WI38 (cell line): ENCODE results near the gene CROT.

Source experiments
- H3K4me3 ChIP-seq: 2 replicates; pipeline ENCODE4 v1.5.1; 2011; ENCODE audit warnings: low read depth, mild to moderate bottlenecking, control low read depth, low read length
- TF ChIP-seq, protein P1 (sequence below): IDR thresholded peaks from 2 replicates; pipeline ENCODE4 v1.5.1; 2012; ENCODE audit warnings: low read depth, mild to moderate bottlenecking, control low read depth, low read length

Gene CROT

DNA sequence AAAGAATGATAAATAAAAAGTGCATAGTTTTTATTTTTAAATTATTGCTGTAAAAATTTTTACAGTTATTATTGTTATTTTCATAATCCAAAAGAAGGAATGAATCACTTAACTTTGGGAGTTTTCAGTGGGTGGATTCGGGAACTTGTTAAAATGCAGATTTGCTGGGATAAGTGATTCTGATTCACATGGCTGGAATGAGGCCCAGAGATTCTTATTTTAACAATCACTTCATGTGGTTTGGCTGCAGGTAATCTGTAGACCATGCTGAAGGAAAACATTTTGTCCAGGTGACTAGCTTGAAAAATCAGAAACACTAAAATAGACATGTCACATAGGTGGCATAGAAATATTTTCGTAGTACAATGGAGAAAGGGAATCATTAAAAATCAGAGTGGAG lies 13.9 kb downstream of the CROT start:
- TF ChIP-seq, protein P1, sequence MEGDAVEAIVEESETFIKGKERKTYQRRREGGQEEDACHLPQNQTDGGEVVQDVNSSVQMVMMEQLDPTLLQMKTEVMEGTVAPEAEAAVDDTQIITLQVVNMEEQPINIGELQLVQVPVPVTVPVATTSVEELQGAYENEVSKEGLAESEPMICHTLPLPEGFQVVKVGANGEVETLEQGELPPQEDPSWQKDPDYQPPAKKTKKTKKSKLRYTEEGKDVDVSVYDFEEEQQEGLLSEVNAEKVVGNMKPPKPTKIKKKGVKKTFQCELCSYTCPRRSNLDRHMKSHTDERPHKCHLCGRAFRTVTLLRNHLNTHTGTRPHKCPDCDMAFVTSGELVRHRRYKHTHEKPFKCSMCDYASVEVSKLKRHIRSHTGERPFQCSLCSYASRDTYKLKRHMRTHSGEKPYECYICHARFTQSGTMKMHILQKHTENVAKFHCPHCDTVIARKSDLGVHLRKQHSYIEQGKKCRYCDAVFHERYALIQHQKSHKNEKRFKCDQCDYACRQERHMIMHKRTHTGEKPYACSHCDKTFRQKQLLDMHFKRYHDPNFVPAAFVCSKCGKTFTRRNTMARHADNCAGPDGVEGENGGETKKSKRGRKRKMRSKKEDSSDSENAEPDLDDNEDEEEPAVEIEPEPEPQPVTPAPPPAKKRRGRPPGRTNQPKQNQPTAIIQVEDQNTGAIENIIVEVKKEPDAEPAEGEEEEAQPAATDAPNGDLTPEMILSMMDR, result no peak
- H3K4me3 ChIP-seq, result no peak overlapping the region

DNA sequence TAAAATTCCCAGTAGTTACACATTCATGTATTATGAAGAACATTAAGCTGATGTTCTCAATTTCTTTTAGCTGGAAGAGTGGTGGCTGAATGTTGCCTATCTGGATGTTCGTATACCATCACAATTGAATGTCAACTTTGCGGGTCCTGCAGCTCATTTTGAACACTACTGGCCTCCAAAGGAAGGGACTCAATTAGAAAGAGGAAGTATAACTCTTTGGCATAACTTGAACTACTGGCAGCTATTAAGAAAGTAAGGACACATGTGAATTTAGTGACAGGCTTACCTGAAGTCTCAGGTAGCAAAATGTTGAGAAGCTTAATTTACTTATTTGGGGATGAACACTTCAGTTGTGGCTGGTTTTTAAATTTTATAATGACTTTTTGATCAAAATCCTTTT lies 15.9 kb downstream of the CROT start:
- no peak overlapping the region for H3K4me3 ChIP-seq
- TF ChIP-seq, protein P1, result no peak

DNA sequence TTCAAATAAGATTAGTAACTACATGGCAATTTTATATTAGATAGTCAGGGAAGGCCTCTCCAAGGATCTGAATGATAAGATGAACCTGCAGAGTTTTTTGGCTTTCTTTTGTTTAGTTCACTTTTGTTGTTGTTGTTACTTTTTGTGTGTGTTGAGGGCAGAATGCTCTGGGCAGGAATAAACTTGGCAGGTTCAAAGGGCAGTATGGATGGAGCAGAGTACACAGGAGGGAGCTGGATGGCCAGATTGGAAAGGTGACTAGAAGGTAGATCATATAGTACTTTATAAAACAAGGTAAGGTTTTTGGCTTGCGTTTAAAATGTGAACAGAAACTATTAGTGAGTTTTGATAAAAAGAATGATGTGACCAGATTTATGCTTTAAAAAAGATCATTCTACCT lies 17.9 kb downstream of the CROT start:
- no peak overlapping the region for H3K4me3 ChIP-seq
- TF ChIP-seq, protein P1, result no peak

DNA sequence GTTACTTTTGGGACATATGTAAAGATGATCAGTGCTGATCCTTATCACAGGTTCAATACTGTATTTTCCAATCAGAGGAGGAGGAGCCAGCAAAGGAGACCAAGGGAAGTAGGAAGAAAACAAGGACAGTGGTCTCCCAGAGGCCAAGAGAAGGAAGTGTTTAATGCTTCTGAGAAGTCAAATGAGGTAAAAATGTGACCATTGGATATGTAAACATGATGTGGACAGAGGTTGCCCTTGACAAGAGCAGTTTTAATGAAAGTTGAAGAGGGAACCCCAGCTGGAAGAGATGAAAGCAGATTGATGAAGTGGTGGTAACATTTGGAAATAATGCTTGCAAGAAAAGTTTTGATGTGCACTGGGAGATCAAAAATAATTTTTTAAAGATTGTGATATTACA lies 18.8 kb downstream of the CROT start:
- TF ChIP-seq, protein P1, result no peak
- no peak overlapping the region for H3K4me3 ChIP-seq

DNA sequence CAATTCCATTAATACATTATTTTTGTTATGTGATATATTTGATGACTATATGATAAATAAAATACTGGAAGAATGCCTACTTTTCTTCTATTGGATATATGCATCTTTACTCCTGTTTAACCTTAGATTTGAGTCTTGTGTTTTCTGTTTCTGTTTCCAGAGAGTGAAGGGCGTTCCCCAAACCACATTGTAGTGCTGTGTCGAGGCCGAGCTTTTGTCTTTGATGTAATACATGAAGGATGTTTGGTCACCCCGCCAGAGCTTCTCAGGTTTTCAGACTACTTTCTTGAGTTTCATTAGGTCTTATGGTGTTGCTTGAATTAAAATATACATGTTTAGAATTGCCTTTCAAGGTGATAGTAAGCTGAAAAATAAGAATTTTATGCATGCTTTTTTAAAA lies 23.8 kb downstream of the CROT start:
- H3K4me3 ChIP-seq, result no peak overlapping the region
- TF ChIP-seq, protein P1, result no peak

DNA sequence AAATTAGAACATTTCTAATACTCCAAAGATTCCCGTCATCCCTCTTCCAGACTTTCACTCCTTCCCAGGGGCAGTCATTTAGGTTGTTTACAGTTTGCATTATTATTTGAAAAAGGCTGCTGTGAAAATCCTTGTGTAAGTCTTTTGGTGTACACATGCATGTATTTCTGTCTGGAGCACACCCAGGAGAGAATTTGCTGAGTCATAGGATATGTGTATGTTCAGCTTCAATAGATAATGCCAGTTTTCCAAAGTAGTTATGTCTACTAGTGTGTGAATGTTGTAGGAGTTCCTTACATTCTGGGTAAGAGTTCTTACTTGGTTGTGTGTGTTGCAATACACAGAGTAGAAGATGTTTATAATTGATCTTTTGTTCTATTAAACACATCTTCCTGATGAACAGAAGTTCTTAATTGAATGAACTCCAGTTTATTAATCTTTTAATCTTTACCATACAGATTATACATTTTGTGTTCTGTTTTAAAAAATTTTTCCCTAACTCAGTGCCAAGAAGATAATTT lies 25.3 kb downstream of the CROT start:
- no peak overlapping the region for H3K4me3 ChIP-seq
- TF ChIP-seq, protein P1, result no peak

DNA sequence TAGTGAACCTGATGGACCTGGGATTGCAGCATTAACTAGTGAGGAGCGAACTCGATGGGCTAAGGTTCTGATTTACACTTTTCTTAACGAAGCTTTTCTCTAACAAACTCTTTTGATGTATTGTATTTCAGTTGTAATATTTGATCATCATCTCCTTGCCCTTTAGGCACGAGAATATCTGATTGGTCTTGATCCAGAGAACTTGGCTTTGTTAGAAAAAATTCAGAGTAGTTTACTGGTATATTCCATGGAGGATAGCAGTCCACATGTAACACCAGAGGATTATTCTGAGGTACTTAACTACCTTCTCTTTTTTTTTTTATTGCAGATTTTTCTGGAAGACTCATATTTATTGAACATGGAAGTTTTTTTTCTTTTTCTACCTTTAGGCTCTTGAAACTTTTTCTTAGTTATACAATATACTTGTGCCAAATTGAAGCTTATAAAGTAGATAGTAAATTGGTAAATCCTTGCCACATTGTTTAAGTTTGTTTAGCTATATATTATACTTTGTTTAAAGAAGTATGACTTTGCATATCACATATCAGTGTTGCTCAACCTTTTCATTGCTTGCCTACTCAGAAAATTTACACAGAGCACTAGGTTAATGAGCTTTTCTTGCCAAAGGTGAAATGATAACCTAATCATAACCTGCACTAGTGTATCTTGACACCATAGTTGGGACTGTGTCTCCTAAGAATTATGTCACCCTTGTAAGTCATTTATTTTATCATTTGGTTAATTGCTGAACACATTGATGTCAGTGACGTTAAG lies 30.4 kb downstream of the CROT start:
- TF ChIP-seq, protein P1, result no peak
- no peak overlapping the region for H3K4me3 ChIP-seq
